Kidney epithelial cell (primary cell): Measurements from ENCODE around the gene KCNG2. TPM values are rescaled to one million over a fixed set of nuclear protein-coding genes. Genes with fewer than 3 reads are reported as not detected.

ENCODE experiments used
- DNase-seq: peaks from one replicate; pipeline ENCODE4 v3.0.0-alpha.2; 2010; ENCODE audit warnings: low read depth
- H3K27me3 ChIP-seq: 2 replicates; pipeline ENCODE4 v1.6.0; 2011; ENCODE audit warnings: low read length; ENCODE audit not compliant: control insufficient read depth, insufficient read depth
- H3K36me3 ChIP-seq: 2 replicates; pipeline ENCODE4 v1.5.1; 2011; ENCODE audit warnings: low read length; ENCODE audit not compliant: control insufficient read depth, insufficient read depth
- H3K4me3 ChIP-seq: 2 replicates; pipeline ENCODE4 v1.5.1; 2011; ENCODE audit warnings: low read depth, mild to moderate bottlenecking, control low read depth, low read length
- CTCF ChIP-seq: IDR thresholded peaks from 2 replicates; pipeline ENCODE4 v1.5.1; 2011; ENCODE audit warnings: mild to moderate bottlenecking, moderate library complexity, low read length, control low read depth, inconsistent platforms; ENCODE audit not compliant: insufficient read depth, poor library complexity, severe bottlenecking
- total RNA-seq: library from RNA; depleted of rRNA; stranded (reverse); fragments of >200 nt; gene quantifications from 2 replicates; pipeline ENCODE4 v1.2.3, GENCODE V29; 2015

KCNG2 gene
- total RNA-seq, 1 donor from 2014 or later: not detected

GRCh38 chr18:79851489-79851888 lies 53.8 kb downstream of the KCNG2 start:
- no peak for DNase-seq
- H3K36me3 ChIP-seq: no peaks in the 10 kb centered on the region
- H3K27me3 ChIP-seq: no peaks in the 10 kb centered on the region
- no peak for TF ChIP-seq CTCF
- H3K4me3 ChIP-seq: no peak overlapping the region

GRCh38 chr18:79851950-79852349 lies 54.2 kb downstream of the KCNG2 start:
- Histone ChIP-seq H3K36me3 (no peaks in the 10 kb centered on the region), H3K27me3 (no peaks in the 10 kb centered on the region), H3K4me3 (no peak overlapping the region)
- no peak for DNase-seq
- no peak for TF ChIP-seq CTCF

- DNase-seq: no peak
- Histone ChIP-seq H3K27me3 (no peaks in the 10 kb centered on the region), H3K36me3 (no peaks in the 10 kb centered on the region), H3K4me3 (no peak overlapping the region)
- TF ChIP-seq CTCF: no peak
Measured at GRCh38 chr18:79852561-79853302, 55.0 kb downstream of the KCNG2 start.

GRCh38 chr18:79853303-79853992 lies 55.7 kb downstream of the KCNG2 start:
- DNase-seq: no peak
- Histone ChIP-seq H3K27me3 (no peaks in the 10 kb centered on the region), H3K36me3 (no peaks in the 10 kb centered on the region), H3K4me3 (no peak overlapping the region)
- TF ChIP-seq CTCF: no peak

GRCh38 chr18:79853993-79854364 lies 56.2 kb downstream of the KCNG2 start:
- TF ChIP-seq CTCF: no peak
- H3K4me3 ChIP-seq: no peak overlapping the region
- no peaks in the 10 kb centered on the region for H3K27me3 ChIP-seq
- H3K36me3 ChIP-seq: no peaks in the 10 kb centered on the region
- no peak for DNase-seq
